B cell (primary cell): ENCODE results near the gene ADAMTS12. TPM values are rescaled to one million over a fixed set of nuclear protein-coding genes. Genes with fewer than 3 reads are reported as not detected.

ENCODE experiments used
- ATAC-seq: fragments of 200-7000 bp; cut with Tn5 transposase; one replicate; pipeline ENCODE4 v1.10.0; 2021; ENCODE audit warnings: low read depth, mild to moderate bottlenecking, moderate number of reproducible peaks, moderate library complexity
- CTCF ChIA-PET: fragments of 350-600 bp; sonication (Branson Sonifier 250); formaldehyde crosslinking; loops from one replicate; lab custom pipeline; 2021; ENCODE audit warnings: antibody characterized with exemption, inconsistent platforms; lab: Charles Lee
- POLR2A ChIA-PET: fragments of 350-600 bp; sonication (Branson Sonifier 250); formaldehyde crosslinking; loops from one replicate; lab custom pipeline; 2021; ENCODE audit warnings: antibody characterized with exemption; lab: Charles Lee
- DNase-seq: peaks from one replicate; pipeline ENCODE4 v3.0.0; 2013
- H2AFZ ChIP-seq: 2 replicates; pipeline ENCODE4 v1.6.1; 2012; ENCODE audit warnings: mild to moderate bottlenecking, low read depth, low read length; ENCODE audit not compliant: insufficient read depth, poor library complexity, severe bottlenecking
- H3K27ac ChIP-seq, 2 donors: 1 replicate in 1 of 2; 2 replicates in 1 of 2; pipeline ENCODE4 v1.5.1; 2012 to 2013; ENCODE audit warnings: low read length in 2 of 2, mild to moderate bottlenecking in 2 of 2, moderate library complexity in 1 of 2
- H3K27me3 ChIP-seq, 4 experiments: fragments of 200-600 bp in 1 of 4; sonication (generic) in 1 of 4; replicated peaks in 1 of 4; 1 replicate in 2 of 4; 2 replicates in 2 of 4; pipeline versions ENCODE4 v1.6.1 to v1.7.0; 2013 to 2016; ENCODE audit warnings: low read length in 3 of 4, mild to moderate bottlenecking in 2 of 4, mixed read lengths in 1 of 4, moderate library complexity in 1 of 4; ENCODE audit not compliant: insufficient read depth in 4 of 4, control insufficient read depth in 3 of 4; ENCODE audit errors: control extremely low read depth in 1 of 4
- H3K36me3 ChIP-seq, 2 experiments: replicated peaks in 1 of 2; 1 replicate in 1 of 2; 2 replicates in 1 of 2; pipeline versions ENCODE4 v1.6.1 to v1.7.1; 2013; ENCODE audit warnings: low read length in 1 of 2; ENCODE audit not compliant: insufficient read depth in 2 of 2, control insufficient read depth in 1 of 2; ENCODE audit errors: control extremely low read depth in 1 of 2, extremely low read depth in 1 of 2
- H3K4me1 ChIP-seq, 2 donors: fragments of 200-600 bp in 1 of 2; sonication (generic) in 1 of 2; 1 replicate in 1 of 2; 2 replicates in 1 of 2; pipeline versions ENCODE4 v1.5.1 to v1.6.1; 2013 to 2017; ENCODE audit warnings: low read length in 2 of 2; ENCODE audit not compliant: control insufficient read depth in 2 of 2, insufficient read depth in 2 of 2
- H3K4me2 ChIP-seq: replicated peaks from 2 replicates; pipeline ENCODE3; 2012; ENCODE audit warnings: mild to moderate bottlenecking, low read depth, low read length; ENCODE audit not compliant: poor library complexity, severe bottlenecking
- H3K4me3 ChIP-seq, 5 experiments: fragments of 200-600 bp in 1 of 5; sonication (generic) in 1 of 5; 1 replicate in 3 of 5; 2 replicates in 2 of 5; pipeline versions ENCODE4 v1.5.1 to v1.7.0; 2011 to 2016; ENCODE audit warnings: low read length in 4 of 5, mild to moderate bottlenecking in 4 of 5, low read depth in 2 of 5, control low read depth in 1 of 5, moderate library complexity in 1 of 5; ENCODE audit not compliant: insufficient read depth in 1 of 5; ENCODE audit errors: control extremely low read depth in 1 of 5, extremely low read depth in 1 of 5
- H3K79me2 ChIP-seq: fragments of 200-600 bp; sonication (generic); one replicate; pipeline ENCODE4 v1.6.0; 2016; ENCODE audit warnings: low read length; ENCODE audit not compliant: control insufficient read depth, insufficient read depth
- H3K9ac ChIP-seq: fragments of 200-600 bp; sonication (generic); 2 replicates; pipeline ENCODE4 v1.6.1; 2017; ENCODE audit warnings: mild to moderate bottlenecking, low read length, moderate library complexity
- H3K9me3 ChIP-seq, 3 donors: one replicate each; pipeline versions ENCODE4 v1.6.1 to v1.7.1; 2013; ENCODE audit warnings: low read length in 2 of 3; ENCODE audit not compliant: control insufficient read depth in 2 of 3, insufficient read depth in 1 of 3; ENCODE audit errors: control extremely low read depth in 1 of 3
- H4K20me1 ChIP-seq: 2 replicates; pipeline ENCODE4 v1.6.0; 2012; ENCODE audit warnings: mild to moderate bottlenecking, low read length; ENCODE audit not compliant: insufficient read depth, control insufficient read depth, poor library complexity, severe bottlenecking
- H3K27ac Mint-ChIP-seq: one replicate; pipeline ENCODE4 v1.8.0; 2021; ENCODE audit warnings: mixed read lengths
- H3K27me3 Mint-ChIP-seq: one replicate; pipeline ENCODE4 v1.8.0; 2021; ENCODE audit warnings: mixed read lengths
- H3K4me1 Mint-ChIP-seq: one replicate; pipeline ENCODE4 v1.8.0; 2021; ENCODE audit warnings: mixed read lengths
- H3K4me3 Mint-ChIP-seq: one replicate; pipeline ENCODE4 v1.8.0; 2021; ENCODE audit warnings: mixed read lengths
- H3K9me3 Mint-ChIP-seq: one replicate; pipeline ENCODE4 v1.8.0; 2022; ENCODE audit warnings: mixed read lengths; ENCODE audit not compliant: insufficient read depth
- CTCF ChIP-seq: fragments of 200-600 bp; IDR thresholded peaks from one replicate; pipeline ENCODE4 v1.8.0; 2022; ENCODE audit warnings: antibody characterized with exemption, mild to moderate bottlenecking
- EZH2 ChIP-seq: IDR thresholded peaks from 2 replicates; pipeline ENCODE4 v1.6.1; 2012; ENCODE audit warnings: borderline replicate concordance, low read depth, mild to moderate bottlenecking, moderate library complexity, low read length; ENCODE audit not compliant: insufficient read depth, poor library complexity, severe bottlenecking
- WGBS: methylation state at CpG from one replicate; pipeline ENCODE4 v1.1.5; 2013; ENCODE audit warnings: missing lambda C conversion rate; ENCODE audit not compliant: insufficient coverage; 5-methylcytosine and 5-hydroxymethylcytosine counted together
- intact Hi-C: fragments of 100-400 bp; cut with micrococcal nuclease; formaldehyde crosslinking; loops from one replicate; pipeline ENCODE4 v1.10.0; 2022
- polyA plus RNA-seq: library from polyadenylated mRNA; depleted of rRNA; stranded (reverse); fragments of >200 nt; gene quantifications from 2 replicates; pipeline ENCODE4 v1.2.3, GENCODE V29; 2012
- total RNA-seq, 2 donors: library from RNA; stranded (reverse); fragments of 120-200 nt in 1 of 2; gene quantifications; 1 replicate in 1 of 2; 2 replicates in 1 of 2; pipeline versions ENCODE4 v1.2.3 to v1.2.4, GENCODE V29; 2013 to 2022

The ADAMTS12 gene
- total and polyA plus RNA-seq, 2 donors (not counting 1 experiment from before 2014, with no cell fraction given), result not detected

DNA sequence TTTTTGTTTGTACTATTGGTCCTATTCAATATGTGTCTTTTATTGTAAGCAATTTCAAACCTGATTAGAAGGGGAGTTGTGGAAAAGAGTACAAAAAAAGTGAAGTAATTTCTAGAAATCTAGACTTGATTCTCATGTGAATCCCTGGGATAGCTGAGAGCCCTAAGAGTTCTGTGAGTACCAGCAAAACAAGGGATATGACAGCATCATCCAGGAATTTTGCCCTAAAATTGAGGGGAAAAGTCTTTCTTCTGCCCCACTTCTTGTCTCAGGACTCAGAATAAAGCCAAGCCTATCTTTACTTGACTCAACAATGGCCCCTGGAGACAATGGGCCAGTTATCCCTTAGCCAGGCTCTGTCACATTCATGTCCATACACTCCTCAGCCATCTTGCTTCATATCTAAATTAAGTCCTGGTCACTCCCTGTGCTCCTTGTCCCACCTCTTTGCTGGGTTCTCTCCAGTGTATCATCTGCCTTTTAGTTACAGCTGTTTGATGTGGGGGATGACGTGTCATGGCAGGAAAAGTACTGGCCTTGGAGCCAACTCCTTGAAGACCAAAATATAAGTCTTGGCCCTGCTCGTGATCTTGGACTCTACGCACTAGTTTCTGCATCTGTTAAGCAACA lies 81.2 kb downstream of the ADAMTS12 start:
- no peak for DNase-seq
- Histone ChIP-seq H3K9me3 (no peaks in the 10 kb centered on the region), H4K20me1 (no peaks in the 10 kb centered on the region), H3K4me1 (no peaks in the 10 kb centered on the region), H3K4me3 (no peak overlapping the region), H3K36me3 (no peaks in the 10 kb centered on the region), H3K27me3 (no peaks in the 10 kb centered on the region), H3K79me2 (no peaks in the 10 kb centered on the region), H2AFZ (no peak overlapping the region), H3K4me2 (no peak overlapping the region), H3K9ac (no peak overlapping the region), H3K27ac (no peak overlapping the region)
- no peaks in the 10 kb centered on the region for H3K4me1 Mint-ChIP-seq
- 100% methylated on average over 1 of the region's 3 CpGs for WGBS
- TF ChIP-seq EZH2 (no peak), CTCF (no peak)
- H3K27me3 Mint-ChIP-seq, result peaks cover 3% of the 10 kb centered on the region
- no peaks in the 10 kb centered on the region for H3K9me3 Mint-ChIP-seq
- ChIA-PET POLR2A (no interaction called here), CTCF (interaction anchor here (0.7 kb wide), 1 partner anchor 372 kb away, joined by 4 read pairs; no protein-coding TSS in a partner anchor)
- intact Hi-C loops, result no loop called here
- H3K4me3 Mint-ChIP-seq, result no peak overlapping the region
- H3K27ac Mint-ChIP-seq, result no peak overlapping the region
- no peak for ATAC-seq

DNA sequence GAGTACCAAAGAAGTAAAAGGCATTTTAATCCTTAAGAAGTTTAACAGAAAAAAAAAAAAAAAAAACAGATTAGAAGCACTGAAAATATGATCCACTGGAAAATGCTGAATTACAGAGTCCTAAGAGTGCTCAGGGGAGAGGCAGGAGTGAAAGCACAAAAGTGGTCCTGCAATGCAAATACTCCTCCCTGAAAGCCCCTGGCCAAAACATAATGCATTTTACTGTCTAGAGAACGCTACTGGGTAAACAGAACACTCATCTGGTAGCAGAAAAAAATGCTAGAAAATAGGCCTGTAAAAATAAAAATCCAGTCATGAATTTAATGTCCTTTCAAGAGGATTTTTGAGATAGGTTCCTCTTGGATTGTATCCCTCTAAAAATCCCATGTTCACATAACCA lies 81.9 kb downstream of the ADAMTS12 start:
- no peaks in the 10 kb centered on the region for H3K9me3 Mint-ChIP-seq
- intact Hi-C loops, result no loop called here

More for the DNA sequence above, 81.9 kb downstream of the ADAMTS12 start:
- Mint-ChIP-seq H3K4me3 (no peak overlapping the region), H3K27ac (no peak overlapping the region), H3K27me3 (no peaks in the 10 kb centered on the region), H3K4me1 (no peaks in the 10 kb centered on the region)
- no peaks in the 10 kb centered on the region for H3K79me2 ChIP-seq
- no peaks in the 10 kb centered on the region for H3K9me3 ChIP-seq
- ChIA-PET CTCF (no interaction called here), POLR2A (no interaction called here)
- no peak overlapping the region for H3K4me3 ChIP-seq
- no peak overlapping the region for H3K4me2 ChIP-seq
- no peaks in the 10 kb centered on the region for H3K36me3 ChIP-seq
- H3K9ac ChIP-seq, result no peak overlapping the region
- WGBS, result no CpG with 5 or more reads among the region's 1 CpG
- DNase-seq (no peak), ATAC-seq (no peak)
- H3K27me3 ChIP-seq, result no peaks in the 10 kb centered on the region
- H3K4me1 ChIP-seq, result no peaks in the 10 kb centered on the region
- no peaks in the 10 kb centered on the region for H4K20me1 ChIP-seq
- no peak for TF ChIP-seq CTCF
- TF ChIP-seq EZH2, result no peak
- no peak overlapping the region for H2AFZ ChIP-seq
- H3K27ac ChIP-seq, result no peak overlapping the region
